Measurements from ENCODE around the gene UIMC1.
"Not testable (repeated sequence)": the region's sequence is repeated elsewhere in the genome, so short reads cannot be mapped to it uniquely, and the experiment has no call there.

UIMC1 gene

GRCh38 chr5:176986280-176986679, 20.3 kb downstream of the UIMC1 start:
- H3K9ac ChIP-seq (ENCODE audit: low read length): no peak overlapping the region
- H3K9me3 ChIP-seq (ENCODE audit: low read length): no peaks in the 10 kb centered on the region
- H3K36me3 ChIP-seq (ENCODE audit: insufficient read depth, low read length): peaks cover 2% of the 10 kb centered on the region
- no peaks in the 10 kb centered on the region for H3K4me1 ChIP-seq (ENCODE audit: insufficient read depth, low read length)
- H3K4me3 ChIP-seq (ENCODE audit: low read depth in 1 of 2, low read length in 2 of 2): no peak overlapping the region
- no peak overlapping the region for H3K27ac ChIP-seq (ENCODE audit: low read depth, low read length)
- H3K27me3 ChIP-seq (ENCODE audit: control insufficient read depth in 1 of 2, insufficient read depth in 2 of 2, low read length in 2 of 2): no peaks in the 10 kb centered on the region

- Histone ChIP-seq H3K4me1 (ENCODE audit: insufficient read depth, low read length) (no peaks in the 10 kb centered on the region), H3K27me3 (ENCODE audit: control insufficient read depth in 1 of 2, insufficient read depth in 2 of 2, low read length in 2 of 2) (no peaks in the 10 kb centered on the region), H3K4me3 (ENCODE audit: low read depth in 1 of 2, low read length in 2 of 2) (no peak overlapping the region), H3K27ac (ENCODE audit: low read depth, low read length) (no peak overlapping the region), H3K36me3 (ENCODE audit: insufficient read depth, low read length) (peaks cover 9% of the 10 kb centered on the region), H3K9me3 (ENCODE audit: low read length) (no peaks in the 10 kb centered on the region), H3K9ac (ENCODE audit: low read length) (no peak overlapping the region)
These were observed 21.1 kb downstream of the UIMC1 start for GRCh38 chr5:176985516-176985915.

GRCh38 chr5:176984176-176984575, 22.4 kb downstream of the UIMC1 start:
- peaks cover 20% of the 10 kb centered on the region for H3K36me3 ChIP-seq (ENCODE audit: insufficient read depth, low read length)
- not testable (repeated sequence) for H3K9me3 ChIP-seq (ENCODE audit: low read length); H3K9ac ChIP-seq (ENCODE audit: low read length); H3K4me3 ChIP-seq (ENCODE audit: low read depth in 1 of 2, low read length in 2 of 2); H3K27me3 ChIP-seq (ENCODE audit: control insufficient read depth in 1 of 2, insufficient read depth in 2 of 2, low read length in 2 of 2); H3K4me1 ChIP-seq (ENCODE audit: insufficient read depth, low read length); H3K27ac ChIP-seq (ENCODE audit: low read depth, low read length)

- H3K4me3 ChIP-seq (ENCODE audit: low read depth in 1 of 2, low read length in 2 of 2); H3K27me3 ChIP-seq (ENCODE audit: control insufficient read depth in 1 of 2, insufficient read depth in 2 of 2, low read length in 2 of 2); H3K27ac ChIP-seq (ENCODE audit: low read depth, low read length); H3K9ac ChIP-seq (ENCODE audit: low read length); H3K4me1 ChIP-seq (ENCODE audit: insufficient read depth, low read length); H3K9me3 ChIP-seq (ENCODE audit: low read length): not testable (repeated sequence)
- H3K36me3 ChIP-seq (ENCODE audit: insufficient read depth, low read length): peaks cover 20% of the 10 kb centered on the region
These were observed 23.0 kb downstream of the UIMC1 start for GRCh38 chr5:176983593-176983992.

- H3K27me3 ChIP-seq (ENCODE audit: control insufficient read depth in 1 of 2, insufficient read depth in 2 of 2, low read length in 2 of 2); H3K9ac ChIP-seq (ENCODE audit: low read length); H3K4me3 ChIP-seq (ENCODE audit: low read depth in 1 of 2, low read length in 2 of 2); H3K4me1 ChIP-seq (ENCODE audit: insufficient read depth, low read length); H3K27ac ChIP-seq (ENCODE audit: low read depth, low read length); H3K9me3 ChIP-seq (ENCODE audit: low read length): not testable (repeated sequence)
- peaks cover 20% of the 10 kb centered on the region for H3K36me3 ChIP-seq (ENCODE audit: insufficient read depth, low read length)
These were observed 23.5 kb downstream of the UIMC1 start for GRCh38 chr5:176983112-176983511.

GRCh38 chr5:176980818-176981217, 25.8 kb downstream of the UIMC1 start:
- H3K4me1 ChIP-seq (ENCODE audit: insufficient read depth, low read length): no peaks in the 10 kb centered on the region
- H3K27ac ChIP-seq (ENCODE audit: low read depth, low read length): no peak overlapping the region
- H3K9me3 ChIP-seq (ENCODE audit: low read length): no peaks in the 10 kb centered on the region
- H3K36me3 ChIP-seq (ENCODE audit: insufficient read depth, low read length): peaks cover 20% of the 10 kb centered on the region
- no peak overlapping the region for H3K4me3 ChIP-seq (ENCODE audit: low read depth in 1 of 2, low read length in 2 of 2)
- no peak overlapping the region for H3K9ac ChIP-seq (ENCODE audit: low read length)
- H3K27me3 ChIP-seq (ENCODE audit: control insufficient read depth in 1 of 2, insufficient read depth in 2 of 2, low read length in 2 of 2): no peaks in the 10 kb centered on the region

- Histone ChIP-seq H3K27ac (ENCODE audit: low read depth, low read length) (no peak overlapping the region), H3K36me3 (ENCODE audit: insufficient read depth, low read length) (peaks cover 20% of the 10 kb centered on the region), H3K4me1 (ENCODE audit: insufficient read depth, low read length) (no peaks in the 10 kb centered on the region), H3K9me3 (ENCODE audit: low read length) (no peaks in the 10 kb centered on the region), H3K9ac (ENCODE audit: low read length) (no peak overlapping the region), H3K4me3 (ENCODE audit: low read depth in 1 of 2, low read length in 2 of 2) (no peak overlapping the region), H3K27me3 (ENCODE audit: control insufficient read depth in 1 of 2, insufficient read depth in 2 of 2, low read length in 2 of 2) (no peaks in the 10 kb centered on the region)
These were observed 26.9 kb downstream of the UIMC1 start for GRCh38 chr5:176979669-176980068.

GRCh38 chr5:176965633-176966032, 40.9 kb downstream of the UIMC1 start:
- Histone ChIP-seq H3K9ac (ENCODE audit: low read length) (no peak overlapping the region), H3K9me3 (ENCODE audit: low read length) (no peaks in the 10 kb centered on the region), H3K27me3 (ENCODE audit: control insufficient read depth in 1 of 2, insufficient read depth in 2 of 2, low read length in 2 of 2) (no peaks in the 10 kb centered on the region), H3K4me3 (ENCODE audit: low read depth in 1 of 2, low read length in 2 of 2) (no peak overlapping the region), H3K4me1 (ENCODE audit: insufficient read depth, low read length) (peaks cover 4% of the 10 kb centered on the region), H3K27ac (ENCODE audit: low read depth, low read length) (no peak overlapping the region), H3K36me3 (ENCODE audit: insufficient read depth, low read length) (peaks cover 23% of the 10 kb centered on the region)

- H3K9me3 ChIP-seq (ENCODE audit: low read length): no peaks in the 10 kb centered on the region
- peaks cover 7% of the 10 kb centered on the region for H3K36me3 ChIP-seq (ENCODE audit: insufficient read depth, low read length)
- no peak overlapping the region for H3K9ac ChIP-seq (ENCODE audit: low read length)
- no peaks in the 10 kb centered on the region for H3K27me3 ChIP-seq (ENCODE audit: control insufficient read depth in 1 of 2, insufficient read depth in 2 of 2, low read length in 2 of 2)
- H3K27ac ChIP-seq (ENCODE audit: low read depth, low read length): no peak overlapping the region
- no peaks in the 10 kb centered on the region for H3K4me1 ChIP-seq (ENCODE audit: insufficient read depth, low read length)
- H3K4me3 ChIP-seq (ENCODE audit: low read depth in 1 of 2, low read length in 2 of 2): no peak overlapping the region
These were observed 47.5 kb downstream of the UIMC1 start for GRCh38 chr5:176959051-176959450.

- no peaks in the 10 kb centered on the region for H3K4me1 ChIP-seq (ENCODE audit: insufficient read depth, low read length)
- H3K27me3 ChIP-seq (ENCODE audit: control insufficient read depth in 1 of 2, insufficient read depth in 2 of 2, low read length in 2 of 2): no peaks in the 10 kb centered on the region
- no peak overlapping the region for H3K9ac ChIP-seq (ENCODE audit: low read length)
- peaks cover 7% of the 10 kb centered on the region for H3K36me3 ChIP-seq (ENCODE audit: insufficient read depth, low read length)
- H3K4me3 ChIP-seq (ENCODE audit: low read depth in 1 of 2, low read length in 2 of 2): no peak overlapping the region
- H3K9me3 ChIP-seq (ENCODE audit: low read length): no peaks in the 10 kb centered on the region
- H3K27ac ChIP-seq (ENCODE audit: low read depth, low read length): no peak overlapping the region
These were observed 49.8 kb downstream of the UIMC1 start for GRCh38 chr5:176956756-176957155.

GRCh38 chr5:176955895-176956294, 50.7 kb downstream of the UIMC1 start:
- no peak overlapping the region for H3K4me3 ChIP-seq (ENCODE audit: low read depth in 1 of 2, low read length in 2 of 2)
- peaks cover 8% of the 10 kb centered on the region for H3K36me3 ChIP-seq (ENCODE audit: insufficient read depth, low read length)
- no peaks in the 10 kb centered on the region for H3K4me1 ChIP-seq (ENCODE audit: insufficient read depth, low read length)
- no peak overlapping the region for H3K27ac ChIP-seq (ENCODE audit: low read depth, low read length)
- no peaks in the 10 kb centered on the region for H3K9me3 ChIP-seq (ENCODE audit: low read length)
- no peaks in the 10 kb centered on the region for H3K27me3 ChIP-seq (ENCODE audit: control insufficient read depth in 1 of 2, insufficient read depth in 2 of 2, low read length in 2 of 2)
- H3K9ac ChIP-seq (ENCODE audit: low read length): no peak overlapping the region

GRCh38 chr5:176954050-176954449, 52.5 kb downstream of the UIMC1 start:
- Histone ChIP-seq H3K27me3 (ENCODE audit: control insufficient read depth in 1 of 2, insufficient read depth in 2 of 2, low read length in 2 of 2) (no peaks in the 10 kb centered on the region), H3K4me1 (ENCODE audit: insufficient read depth, low read length) (no peaks in the 10 kb centered on the region), H3K27ac (ENCODE audit: low read depth, low read length) (no peak overlapping the region), H3K9me3 (ENCODE audit: low read length) (no peaks in the 10 kb centered on the region), H3K36me3 (ENCODE audit: insufficient read depth, low read length) (peaks cover 23% of the 10 kb centered on the region), H3K9ac (ENCODE audit: low read length) (no peak overlapping the region), H3K4me3 (ENCODE audit: low read depth in 1 of 2, low read length in 2 of 2) (no peak overlapping the region)
